Mucosa of gallbladder (tissue), 1 donor: Measurements from ENCODE around the gene MUSK. TPM values are rescaled to one million over a fixed set of nuclear protein-coding genes. Genes with fewer than 3 reads are reported as not detected.
"Not testable (repeated sequence)": the region's sequence is repeated elsewhere in the genome, so short reads cannot be mapped to it uniquely, and the experiment has no call there.

Experiments
- DNase-seq: peaks from one replicate; pipeline ENCODE4 v3.0.0-alpha.2; 2020; ENCODE audit warnings: low spot score
- total RNA-seq: library from RNA; stranded (reverse); gene quantifications from one replicate; pipeline ENCODE4 v1.2.1, GENCODE V29; 2021
- donor health status: DM: no; HTN: no; CAD: no.

Gene MUSK
- total RNA-seq, 1 donor from 2014 or later: 2.5 TPM

DNA sequence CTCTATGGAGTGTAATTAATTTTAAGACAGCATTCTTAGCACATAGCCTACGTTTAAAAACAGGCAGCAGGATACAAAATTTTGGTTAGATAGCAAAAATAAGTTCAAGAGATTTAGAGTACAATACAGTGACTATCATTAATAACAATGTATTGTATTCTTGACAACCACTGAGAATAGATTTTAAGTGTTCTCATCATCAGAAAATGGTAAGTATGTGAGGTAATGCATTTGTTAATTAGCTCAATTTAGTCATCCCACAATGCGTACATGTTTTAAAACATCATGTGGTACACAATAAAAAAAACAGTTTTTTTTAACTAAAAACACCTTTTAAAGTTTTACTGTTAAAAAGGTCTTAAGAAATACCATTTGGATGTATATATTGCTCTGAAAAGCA, 94.2 kb downstream of the MUSK start:
- DNase-seq: no peak

DNA sequence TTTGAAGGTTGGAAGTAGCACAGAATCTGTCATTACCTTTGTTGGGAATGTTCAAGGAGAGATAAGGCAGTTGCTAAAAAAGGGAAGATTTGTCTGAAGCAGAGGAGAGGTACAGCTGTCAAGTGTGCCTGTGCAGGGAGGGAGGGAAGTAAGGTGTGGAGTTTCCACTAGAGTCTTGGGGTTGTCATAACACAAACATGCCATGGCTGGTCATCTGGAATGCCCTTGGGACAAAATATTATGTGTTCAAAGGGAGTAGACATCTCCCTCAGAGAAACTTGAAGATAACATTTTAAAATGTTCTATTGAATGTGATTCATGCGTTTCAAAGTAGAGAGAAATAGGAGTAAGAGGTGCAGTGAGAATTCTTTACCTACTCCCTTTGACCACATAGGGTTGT, 95.0 kb downstream of the MUSK start:
- no peak for DNase-seq

DNA sequence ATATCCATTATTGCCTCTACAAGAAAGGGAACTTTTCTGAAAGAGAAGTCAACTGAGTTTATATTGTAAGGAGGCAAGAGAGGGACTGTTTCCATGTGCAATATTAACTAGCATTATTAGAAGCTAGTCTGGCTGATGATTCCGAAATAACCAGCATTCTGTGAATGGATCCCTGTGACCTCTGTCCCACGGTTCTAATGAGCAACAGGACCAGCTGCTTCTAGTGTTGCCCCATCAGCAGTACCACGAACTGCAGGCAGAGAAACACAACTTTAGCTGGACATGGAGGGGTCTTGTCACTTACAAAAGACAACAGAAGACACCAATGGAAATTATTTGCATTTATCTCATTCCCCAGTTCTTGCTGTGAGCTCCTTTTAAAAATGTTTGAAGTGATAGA, 95.4 kb downstream of the MUSK start:
- DNase-seq: no peak

DNA sequence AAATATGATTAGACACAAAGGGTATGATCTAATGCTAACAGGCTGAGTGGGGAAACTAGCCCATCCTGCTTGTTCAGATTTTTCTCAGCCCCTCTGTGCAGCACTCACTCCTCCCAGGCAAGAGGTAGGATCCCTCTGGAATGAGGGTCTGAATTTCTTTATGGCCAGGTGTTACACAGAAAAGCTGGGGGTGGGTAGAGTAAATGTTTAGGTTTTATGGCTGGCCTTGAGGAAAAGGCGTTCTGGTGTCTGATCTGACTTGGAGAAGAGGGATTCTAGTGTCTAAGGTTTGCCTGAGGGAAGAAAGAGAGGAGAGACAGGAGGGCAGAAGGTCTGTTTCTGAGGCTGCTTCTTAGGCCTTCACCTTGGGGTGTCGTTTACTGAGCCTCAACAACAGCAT, 97.3 kb downstream of the MUSK start:
- no peak for DNase-seq

DNA sequence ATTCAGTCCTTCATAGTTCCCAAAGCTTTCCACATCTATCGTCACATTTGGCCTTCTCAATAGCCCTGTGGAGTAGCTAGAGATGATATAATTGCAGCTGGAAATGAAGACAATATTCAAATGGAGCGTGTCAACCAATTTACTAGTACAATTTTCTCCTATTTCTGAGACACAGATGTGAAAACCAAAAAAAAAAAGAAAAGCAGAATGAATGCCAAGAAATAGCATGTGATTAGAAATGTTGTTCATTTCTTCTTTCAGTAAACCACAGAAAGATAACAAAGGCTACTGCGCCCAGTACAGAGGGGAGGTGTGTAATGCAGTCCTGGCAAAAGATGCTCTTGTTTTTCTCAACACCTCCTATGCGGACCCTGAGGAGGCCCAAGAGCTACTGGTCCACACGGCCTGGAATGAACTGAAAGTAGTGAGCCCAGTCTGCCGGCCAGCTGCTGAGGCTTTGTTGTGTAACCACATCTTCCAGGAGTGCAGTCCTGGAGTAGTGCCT, 99.0 kb downstream of the MUSK start:
- peak; percentile 24 for DNase-seq

DNA sequence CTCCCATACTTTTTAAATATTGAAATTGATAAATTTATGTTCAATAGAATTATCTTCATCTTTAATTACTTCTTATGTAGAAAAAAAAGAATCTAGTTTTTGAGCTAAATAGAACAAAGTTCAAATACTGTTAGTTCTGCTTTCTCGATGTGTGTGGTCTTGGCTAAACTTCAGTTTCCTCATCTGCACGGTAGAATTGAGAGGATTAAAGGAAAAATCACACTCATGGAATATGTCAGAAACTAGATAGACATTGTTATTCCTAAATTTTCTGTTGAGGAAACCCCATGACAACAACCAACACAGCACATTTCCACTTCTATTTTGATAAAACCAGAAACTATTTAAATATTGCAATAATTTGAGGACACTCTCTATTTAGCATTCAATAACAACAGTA, 100.3 kb downstream of the MUSK start:
- DNase-seq: no peak

DNA sequence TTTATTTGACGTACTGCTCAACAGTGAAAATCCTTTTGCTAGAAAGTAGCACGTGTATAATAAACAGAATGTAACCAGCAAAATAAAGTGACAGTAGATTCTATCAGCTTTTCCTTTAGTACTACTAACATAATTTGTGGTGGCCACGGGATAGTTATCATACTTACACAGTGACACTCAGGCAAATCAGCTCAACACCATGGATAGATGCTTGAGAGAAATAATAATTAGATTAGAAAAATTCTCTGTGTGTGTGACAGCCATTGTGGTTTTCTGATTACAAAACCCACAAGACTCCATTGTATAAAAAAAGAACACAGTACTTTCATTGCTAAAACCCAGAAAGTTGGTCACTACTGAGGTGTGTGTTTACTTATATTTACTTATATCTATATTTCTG, 101.1 kb downstream of the MUSK start:
- DNase-seq: no peak

DNA sequence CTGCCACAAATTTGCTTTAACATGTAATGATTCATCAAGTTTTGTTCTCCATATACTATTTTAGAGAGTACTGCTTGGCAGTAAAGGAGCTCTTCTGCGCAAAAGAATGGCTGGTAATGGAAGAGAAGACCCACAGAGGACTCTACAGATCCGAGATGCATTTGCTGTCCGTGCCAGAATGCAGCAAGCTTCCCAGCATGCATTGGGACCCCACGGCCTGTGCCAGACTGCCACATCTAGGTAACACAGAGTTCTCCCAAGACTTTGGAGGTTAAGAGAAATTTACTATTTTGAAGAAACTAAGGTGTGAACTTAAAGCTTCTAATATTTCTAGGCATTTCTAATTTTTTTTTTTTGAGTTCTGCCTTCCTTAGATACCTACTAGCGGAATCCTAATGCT, 107.1 kb downstream of the MUSK start:
- no peak for DNase-seq

DNA sequence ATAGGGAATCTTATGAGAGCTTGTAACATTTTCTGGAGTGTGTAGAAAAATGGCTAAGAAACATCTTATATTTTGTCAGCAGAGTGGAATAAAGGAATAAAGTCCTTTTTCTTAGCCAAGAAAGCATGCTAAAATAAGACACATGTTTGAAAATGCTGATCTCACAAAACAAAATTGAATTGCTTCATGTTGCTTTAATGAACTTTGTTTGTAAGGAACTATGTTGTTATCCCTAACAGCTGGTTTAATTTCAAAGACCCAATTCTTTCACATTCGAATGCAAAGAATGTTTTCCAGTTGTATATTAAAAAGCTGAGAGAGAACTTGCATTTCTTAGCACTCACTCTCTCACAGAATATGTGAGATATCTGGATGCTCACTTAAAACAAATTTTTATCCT, 107.6 kb downstream of the MUSK start:
- DNase-seq: no peak

DNA sequence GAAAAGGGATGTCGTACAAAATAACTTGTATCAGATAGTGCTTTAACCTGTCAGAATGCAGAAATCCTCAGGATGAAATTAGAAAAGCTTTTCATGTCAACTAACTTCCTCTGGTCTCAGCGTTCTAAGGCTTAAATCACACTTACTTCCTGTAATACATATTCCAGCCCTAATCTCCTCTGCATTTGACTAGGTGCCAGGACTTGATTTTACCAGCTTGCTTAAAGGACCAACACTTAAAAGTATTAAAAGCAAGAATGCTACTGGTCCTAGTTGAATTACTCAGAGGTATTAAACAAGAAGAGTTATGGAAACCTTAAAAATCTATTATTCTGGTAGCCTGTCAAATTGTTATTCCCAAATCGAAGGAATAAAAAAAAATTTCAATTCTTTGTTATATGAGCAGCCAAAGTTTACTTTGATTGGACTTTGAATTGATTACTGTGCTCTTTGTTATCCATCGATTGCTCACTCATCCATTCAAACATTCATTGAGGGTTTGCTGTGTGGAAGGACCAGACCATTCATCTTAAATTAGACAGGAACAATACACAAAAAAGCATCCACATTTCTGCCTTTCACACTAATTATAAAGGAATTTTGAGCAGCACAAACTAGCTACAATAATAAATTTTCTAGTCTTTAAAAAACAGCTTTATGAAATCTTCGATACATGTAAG, 108.7 kb downstream of the MUSK start:
- DNase-seq: peak; percentile 28

DNA sequence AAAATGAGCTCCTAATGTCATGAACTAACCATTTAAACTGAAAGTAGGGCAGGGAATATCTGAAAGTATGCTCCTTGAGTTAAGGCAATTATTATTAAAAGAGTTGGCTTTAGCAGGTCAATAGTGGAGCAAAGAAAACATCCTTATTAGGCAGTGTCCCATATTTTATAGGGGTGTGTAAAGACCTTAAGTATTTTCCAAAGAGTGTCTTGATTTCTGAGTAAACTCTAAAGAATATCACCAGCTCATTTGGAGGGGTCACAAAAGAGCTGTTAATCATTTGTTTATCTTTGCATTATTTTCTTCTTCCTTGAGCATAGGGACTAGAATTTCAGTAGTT, 109.3 kb downstream of the MUSK start:
- no peak for DNase-seq

DNA sequence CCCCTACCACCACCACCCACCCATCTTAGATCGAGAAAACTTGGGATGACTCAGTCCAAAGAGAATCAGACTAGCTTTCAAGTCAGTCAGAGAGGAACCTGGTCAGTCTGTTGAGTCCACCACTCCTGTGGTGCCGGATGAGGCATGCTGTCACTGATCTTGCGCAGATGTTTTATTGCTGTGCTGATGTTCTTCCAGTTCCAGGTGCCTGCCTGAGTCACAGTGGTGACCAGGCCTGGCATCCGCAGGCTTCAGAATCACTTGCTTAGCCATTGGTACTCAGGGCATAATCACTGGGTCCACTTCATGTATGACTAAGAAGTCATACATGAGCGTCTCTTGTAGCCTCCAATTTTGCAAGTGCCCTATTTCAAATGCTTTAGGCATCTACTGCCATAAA, 114.1 kb downstream of the MUSK start:
- DNase-seq: no peak

DNA sequence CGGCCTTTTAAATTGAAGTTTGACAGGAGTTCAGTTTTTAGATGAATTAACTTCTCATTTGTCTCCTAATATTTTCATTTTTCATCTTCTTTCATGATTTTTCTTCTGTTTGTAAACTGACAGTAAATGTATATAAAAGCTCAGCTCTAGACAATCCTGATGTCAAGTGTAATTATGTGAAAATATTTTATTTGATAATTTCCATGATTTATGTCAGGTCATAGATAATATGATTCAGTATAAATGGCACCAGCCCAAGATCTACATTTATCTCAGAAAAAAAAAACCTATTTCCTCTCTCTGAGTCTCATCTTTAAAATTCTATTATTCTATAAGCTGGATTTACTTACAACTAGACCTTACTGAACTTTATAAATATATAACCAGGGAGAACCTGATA, 115.7 kb downstream of the MUSK start:
- no peak for DNase-seq

DNA sequence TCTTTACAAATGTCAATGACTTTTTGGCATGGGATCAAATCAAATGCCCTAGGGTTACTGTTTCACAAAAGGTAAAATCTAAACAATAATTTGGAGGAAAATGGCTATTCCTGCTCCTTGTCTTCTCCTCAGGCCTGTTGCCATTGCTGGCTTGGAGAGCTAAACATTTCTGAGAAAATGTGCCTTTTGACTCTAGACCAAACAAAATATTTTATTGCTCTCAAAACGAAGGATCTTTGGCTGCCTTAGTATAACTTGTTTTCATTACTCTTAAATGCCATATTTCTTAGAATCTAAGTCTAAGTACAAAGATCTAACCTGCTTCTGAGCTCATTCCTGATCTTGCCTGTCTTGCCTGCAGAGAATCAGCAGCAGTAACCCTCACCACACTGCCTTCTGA, 116.6 kb downstream of the MUSK start:
- no peak for DNase-seq

DNA sequence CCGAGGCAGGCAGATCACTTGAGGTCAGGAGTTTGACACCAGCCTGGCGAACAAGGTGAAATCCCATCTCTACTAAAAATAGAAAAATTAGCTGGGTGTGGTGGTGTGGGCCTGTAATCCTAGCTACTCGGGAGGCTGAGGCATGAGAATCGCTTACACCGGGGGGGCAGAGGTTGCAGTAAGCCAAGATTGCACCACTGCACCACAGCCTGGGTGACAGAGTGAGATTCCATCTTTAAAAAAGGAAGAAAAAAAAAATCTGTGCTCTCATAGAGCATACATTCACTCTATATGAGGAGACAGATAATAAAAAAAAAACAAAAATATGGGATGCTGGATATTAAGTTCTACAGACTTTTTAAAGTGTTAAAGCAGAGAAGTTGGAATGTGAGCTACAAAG, 119.8 kb downstream of the MUSK start:
- DNase-seq: not testable (repeated sequence)

DNA sequence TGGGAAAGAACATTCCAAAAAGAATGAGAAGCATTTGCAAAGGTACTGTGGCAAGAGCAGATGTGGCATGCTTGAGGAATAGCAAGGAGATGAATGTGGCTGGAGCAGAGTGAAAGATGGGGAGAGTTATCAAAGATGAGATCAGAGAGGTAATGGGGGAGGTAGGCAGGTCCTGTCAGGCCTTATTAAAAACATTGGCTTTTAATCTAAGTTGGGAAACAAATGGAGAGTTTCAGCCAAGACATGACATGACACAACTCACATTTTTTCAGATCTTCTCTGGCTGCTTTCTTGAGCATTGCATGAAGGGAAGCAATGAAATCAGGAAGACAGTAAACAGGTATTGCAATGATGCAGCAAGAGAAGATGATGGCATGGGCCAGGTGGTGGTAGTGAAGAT, 120.3 kb downstream of the MUSK start:
- DNase-seq: no peak

DNA sequence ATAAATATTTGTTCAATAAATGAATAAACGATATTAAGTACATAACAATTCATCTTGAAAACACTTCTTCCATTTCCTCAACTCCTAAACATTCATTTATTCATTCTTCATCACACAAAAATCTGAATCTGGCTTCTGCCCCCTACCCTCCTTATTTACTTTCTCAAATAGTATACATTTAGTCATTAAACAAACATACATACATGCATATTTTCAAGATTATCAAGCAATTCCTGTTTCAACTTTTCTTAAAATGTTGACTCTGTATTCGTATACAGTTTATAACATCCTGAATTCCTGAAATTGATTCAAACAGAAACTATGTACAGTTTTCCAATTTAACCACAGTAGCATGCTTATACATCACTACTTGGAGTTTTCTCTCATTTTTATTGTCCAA, 129.0 kb downstream of the MUSK start:
- no peak for DNase-seq

DNA sequence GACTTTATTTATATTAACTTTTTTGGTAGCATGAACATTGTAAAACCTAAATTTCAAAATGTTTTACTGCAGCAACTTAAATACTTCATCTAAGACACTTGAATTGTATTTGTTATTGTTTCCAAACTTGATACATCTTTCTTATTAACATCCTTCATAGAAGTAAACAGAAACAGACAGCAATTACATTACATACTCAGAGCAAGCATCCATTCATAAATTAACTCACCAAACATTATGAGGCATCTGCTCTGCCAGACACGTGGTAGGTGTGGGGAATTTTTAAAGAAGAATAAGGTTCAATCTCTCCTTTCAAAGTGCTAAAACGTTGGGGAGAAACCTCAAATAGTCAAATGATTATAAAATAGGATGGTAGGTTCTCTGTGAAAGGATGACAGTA, 130.8 kb downstream of the MUSK start:
- DNase-seq: no peak

DNA sequence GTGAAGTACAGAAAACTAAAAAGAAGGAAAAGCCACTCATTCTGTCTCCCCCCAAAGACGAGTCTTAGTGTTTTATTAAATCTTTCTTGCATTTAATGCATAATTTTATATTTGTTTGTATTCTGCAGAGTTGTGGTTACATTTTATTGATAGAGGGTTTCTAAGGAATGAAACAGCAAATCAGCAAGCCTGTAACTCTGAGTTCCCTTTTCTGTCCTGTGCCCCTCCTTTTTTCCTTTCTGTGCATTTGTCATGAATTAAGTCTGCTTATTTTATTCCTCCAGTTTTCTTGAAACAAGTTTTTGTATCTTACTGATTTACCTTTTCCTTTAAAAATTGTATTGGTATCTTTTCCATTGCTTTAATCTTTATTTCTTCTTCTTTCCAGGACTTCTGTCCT, 132.8 kb downstream of the MUSK start:
- no peak for DNase-seq

DNA sequence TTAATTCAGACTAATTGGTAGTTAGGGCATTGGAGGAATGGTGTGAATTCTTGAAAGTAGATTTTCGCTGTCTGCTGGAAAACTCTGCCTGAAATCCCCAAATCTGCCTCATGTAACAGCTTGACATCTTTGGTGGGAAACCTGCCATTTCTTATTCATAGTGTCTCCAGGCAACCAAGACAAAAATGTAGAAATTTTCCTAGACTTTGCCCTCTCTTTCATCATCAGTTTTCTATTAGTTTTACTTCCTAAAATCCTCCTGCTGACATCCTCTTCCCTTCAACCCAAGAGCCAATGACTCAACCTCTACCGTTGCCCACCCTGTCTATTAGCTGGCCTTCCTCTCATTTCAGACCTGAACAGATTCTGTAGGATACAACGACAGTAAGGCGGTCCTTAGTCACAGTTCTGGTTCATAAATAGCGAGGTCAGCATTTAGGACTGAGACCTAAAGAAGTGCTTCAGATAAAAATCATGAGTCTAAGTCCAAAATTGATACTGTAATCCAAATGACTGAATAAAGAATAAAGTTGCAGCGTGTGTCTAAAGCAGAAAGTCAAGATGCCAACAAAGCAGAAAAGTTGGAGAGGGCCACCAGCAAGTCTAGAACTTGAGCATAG, 133.9 kb downstream of the MUSK start:
- no peak for DNase-seq

DNA sequence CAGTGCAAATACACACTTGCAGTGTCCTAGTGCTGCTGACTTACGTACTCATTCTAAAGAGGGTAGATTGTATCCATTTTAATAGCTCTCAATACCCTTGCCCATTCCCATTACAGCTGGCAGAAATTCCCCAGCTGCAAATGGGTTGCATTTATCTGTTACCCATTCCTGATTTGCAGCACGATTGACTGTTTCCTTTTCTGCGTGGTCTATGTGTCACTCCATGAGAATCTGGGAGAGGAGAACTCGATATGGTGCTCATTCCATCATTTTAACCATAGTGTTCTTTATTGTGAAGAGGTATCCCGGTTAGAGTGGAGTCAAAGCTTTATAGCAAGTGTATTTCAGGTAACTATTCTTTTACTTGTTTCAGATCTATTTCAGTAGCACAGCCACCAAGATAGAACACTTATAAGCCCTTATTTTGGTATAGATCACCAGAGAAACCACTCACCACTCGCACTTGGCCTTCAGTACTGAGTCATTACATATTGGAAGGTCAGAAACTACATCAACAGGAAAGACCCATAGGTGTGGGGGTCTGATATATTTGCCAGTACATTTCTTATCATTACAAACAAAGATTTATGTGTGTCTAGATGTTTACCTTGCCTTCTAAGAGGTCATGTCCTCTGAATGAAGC, 139.5 kb downstream of the MUSK start:
- no peak for DNase-seq

DNA sequence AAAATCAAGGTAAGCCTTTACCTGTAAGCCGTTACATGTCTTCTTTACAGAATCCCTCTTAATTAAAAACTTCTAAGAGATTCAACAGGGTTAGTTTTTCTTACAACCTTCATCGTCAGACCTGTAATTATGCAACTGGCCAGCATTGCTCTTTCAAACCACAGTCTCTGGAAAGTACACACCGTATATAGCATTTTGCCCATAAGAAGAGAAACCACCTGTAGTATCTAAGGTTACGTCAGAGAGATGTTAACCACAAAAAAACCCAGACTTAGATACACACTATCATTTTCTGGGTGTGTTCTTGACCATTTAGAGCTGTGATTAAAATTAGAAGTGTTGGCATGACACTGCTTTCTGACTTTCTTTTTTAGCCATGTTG, 140.0 kb downstream of the MUSK start:
- DNase-seq: no peak

DNA sequence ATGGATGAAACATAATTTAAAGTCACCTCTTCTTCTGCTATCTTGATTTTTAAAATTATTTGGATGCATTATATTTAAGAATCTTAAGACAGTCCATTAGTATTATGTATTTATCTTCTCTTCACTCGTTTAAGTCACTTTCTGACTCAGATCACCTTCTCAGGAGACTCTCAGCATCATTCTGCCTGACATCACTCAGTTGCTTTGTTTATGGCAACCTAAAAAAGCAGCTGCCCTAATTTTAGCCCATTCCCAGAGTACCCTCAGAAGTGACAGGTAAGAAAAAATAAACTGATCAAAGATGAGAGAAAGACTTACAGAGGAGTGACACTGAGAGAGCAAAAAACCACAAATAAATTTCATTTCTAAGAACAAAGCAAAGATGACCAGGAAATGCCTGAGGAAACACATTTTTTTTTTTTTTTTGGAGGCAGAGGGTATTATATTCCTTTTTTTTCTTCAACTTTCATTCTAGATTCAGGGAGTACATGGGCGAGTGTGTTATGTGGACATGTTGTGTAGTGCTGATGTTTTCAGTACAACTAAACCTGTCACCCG, 140.5 kb downstream of the MUSK start:
- no peak for DNase-seq
